ENCODE results near the gene NPLOC4.

The NPLOC4 gene

DNA sequence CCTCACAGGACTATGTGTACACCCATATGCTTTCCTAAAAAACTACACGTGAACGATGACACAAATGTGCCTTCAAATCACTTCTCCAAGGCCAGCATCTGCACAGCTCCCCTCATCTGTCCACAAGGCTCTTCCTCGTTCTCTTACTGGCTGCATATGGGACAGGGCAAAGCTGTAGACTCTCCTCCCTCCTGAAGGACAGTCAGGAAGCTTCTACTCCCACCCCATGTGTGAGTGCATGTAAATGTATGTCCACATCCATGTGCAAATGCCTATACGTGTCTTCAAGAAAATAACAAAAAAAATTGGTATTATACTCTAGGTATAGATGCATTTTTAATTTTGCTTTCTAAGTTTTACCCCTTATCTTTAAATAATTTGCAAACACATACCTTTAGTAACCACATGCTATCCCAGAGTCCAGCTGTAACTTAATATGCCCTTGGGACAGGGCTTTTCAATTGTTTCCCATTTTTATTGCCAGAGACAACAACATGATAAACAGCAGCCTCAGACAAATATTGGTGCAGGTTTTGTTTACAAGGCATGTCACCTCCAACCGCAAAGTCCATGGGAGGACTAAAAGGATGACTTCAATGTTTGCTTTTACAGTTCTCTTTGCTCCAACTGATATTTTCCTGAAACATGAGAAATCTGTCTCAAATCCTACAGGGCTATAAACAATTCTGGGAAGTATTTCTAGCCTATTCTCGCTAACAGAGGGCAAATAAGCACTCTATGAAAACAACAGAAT, 53.1 kb downstream of the NPLOC4 start:
- DNase-seq (ENCODE audit: low read depth) = no peak

DNA sequence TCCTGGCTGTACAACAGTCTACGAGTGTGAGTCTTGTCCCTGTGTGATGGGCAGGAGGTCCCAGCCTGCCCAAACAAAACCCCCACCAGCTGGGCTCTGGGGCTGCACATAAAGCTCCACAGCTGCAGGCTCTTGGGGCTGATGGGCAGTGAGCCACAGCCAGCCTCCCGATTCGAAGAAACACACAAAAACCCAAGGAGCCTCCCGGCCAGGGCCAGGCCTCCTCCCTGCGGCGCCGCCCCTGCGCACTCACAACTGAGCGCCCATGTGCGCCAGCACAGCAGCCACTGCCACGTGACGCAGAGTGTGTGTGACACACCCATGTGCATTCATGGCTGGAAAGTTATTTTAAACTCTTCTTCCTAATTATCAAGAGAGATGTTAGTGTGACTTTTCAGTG, 54.2 kb downstream of the NPLOC4 start:
- DNase-seq (ENCODE audit: low read depth) = no peak

DNA sequence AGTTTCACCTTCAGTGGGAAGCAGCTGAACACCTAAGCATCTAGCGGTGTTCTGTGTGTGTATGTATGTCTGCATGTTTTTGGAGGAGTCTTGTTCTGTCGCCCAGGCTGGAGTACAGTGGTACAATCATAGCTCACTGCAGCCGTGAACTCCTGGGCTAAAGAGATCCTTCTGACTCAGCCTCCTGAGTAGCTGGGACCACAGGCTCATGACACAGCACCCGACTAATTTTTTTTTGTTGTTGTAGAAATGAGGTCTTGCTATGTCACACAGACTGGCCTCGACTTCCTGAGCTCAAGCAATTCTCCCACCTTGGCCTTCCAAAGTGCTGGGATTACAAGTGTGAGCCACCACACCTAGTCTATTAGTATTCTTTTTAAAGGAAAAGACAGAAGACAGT, 54.6 kb downstream of the NPLOC4 start:
- DNase-seq (ENCODE audit: low read depth) = no peak

DNA sequence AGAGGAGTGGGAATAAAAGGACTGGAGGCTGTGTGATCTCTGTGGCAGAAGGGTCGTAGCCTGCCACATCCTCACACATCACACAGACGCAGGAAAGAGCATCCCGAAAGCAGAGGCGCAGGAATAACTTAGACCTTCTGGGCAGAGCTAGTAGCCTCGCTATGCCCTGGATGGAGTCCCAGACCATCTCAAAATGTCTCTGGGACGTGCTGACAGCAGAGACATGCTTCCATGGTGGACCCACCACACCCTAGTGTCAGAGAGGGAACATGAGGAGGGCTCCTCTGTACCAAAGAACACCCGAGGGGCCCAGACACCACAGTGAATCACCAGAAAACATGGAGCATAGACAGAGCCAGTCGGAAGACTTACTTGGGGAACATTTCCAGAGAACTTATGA, 55.2 kb downstream of the NPLOC4 start:
- no peak for DNase-seq (ENCODE audit: low read depth)

DNA sequence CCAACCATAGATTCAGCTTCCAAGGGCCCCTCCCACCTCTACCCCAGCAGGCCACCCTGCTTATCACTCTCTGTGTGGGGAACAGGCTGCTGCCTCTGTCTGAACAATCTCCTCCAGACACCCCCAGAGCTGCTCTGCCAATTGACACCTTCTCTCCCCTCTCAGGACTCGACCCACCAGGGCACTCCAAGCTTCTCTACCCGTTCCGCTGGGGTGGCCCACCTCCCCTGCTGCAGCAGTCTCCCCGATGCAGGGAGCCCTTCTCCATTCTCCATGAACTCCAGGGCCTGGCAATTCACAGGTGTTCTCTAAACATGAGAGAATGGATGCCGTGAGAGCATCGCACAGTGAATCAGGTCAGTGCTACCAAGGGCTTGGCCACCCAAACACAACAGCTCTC, 56.4 kb downstream of the NPLOC4 start:
- no peak for DNase-seq (ENCODE audit: low read depth)

DNA sequence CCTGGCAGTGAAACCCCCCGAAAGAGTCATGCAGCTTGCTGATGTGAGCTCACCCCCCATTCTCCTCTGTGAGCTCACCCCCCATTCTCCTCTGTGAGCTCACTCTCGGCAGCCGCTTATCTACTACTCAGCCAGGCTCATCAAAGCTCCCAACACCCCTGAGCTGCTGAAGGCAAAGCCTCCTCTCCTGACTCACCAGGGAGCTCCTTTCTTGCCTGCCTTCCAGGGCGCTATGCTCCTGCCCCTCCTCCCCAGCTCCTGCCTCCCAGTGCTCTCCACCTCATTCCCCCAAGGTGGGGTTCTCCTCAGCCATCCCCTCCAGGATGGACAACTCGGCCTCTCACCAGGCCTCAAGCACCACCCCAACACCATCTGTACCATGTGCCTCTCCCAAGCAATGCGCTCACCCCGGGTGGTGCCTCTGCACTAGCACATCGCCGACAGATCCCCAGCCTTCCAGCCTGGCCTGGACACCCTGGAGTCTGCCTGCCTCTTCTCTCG, 57.0 kb downstream of the NPLOC4 start:
- DNase-seq (ENCODE audit: low read depth) = no peak

DNA sequence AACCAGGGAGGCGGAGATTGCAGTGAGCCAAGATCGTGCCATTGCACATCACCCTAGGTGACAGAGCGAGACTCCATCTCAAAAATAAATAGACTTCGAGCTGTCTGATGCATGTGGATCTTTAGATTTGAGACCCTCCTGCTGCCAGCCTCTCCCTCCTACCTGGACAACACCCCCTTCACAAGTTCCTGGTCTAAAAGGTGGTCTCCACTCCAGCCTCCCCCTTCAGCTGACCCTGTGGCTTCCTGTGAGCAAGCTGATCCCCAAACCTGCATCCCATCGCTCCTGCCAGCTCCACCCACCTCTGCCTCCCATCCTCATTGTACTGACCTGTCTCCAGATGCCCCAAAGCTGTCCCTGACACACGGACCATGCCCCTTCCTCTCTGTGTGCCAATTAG, 57.6 kb downstream of the NPLOC4 start:
- DNase-seq (ENCODE audit: low read depth) = no peak

DNA sequence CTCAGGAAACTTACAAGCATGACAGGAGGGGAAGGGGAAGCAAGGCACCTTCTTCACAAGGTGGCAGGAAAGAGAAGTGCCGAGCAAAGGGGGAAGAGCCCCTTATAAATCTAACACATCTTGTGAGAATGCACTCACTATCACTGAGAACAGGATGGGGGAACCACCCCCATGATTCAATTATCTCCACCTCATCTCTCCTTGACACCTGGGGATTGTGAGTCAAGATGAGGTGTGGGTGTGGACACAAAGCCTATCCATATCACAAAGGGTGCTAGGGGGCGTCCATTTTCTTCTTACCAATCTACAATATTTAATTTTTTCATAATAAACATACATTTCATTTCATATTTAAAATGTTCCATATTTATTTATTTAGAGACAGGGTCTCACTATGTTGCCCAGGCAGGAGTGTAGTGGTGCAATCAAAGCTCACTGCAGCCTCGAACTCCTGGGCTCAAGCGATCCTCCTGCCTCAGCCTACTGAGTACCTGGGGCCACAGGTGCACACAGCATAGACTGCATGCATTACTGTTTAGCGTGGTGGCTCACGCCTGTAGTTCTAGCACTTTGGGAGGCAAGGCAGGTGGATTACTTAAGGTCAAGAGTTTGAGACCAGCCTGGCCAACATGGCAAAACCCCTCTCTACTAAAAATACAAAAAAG, 58.2 kb downstream of the NPLOC4 start:
- DNase-seq (ENCODE audit: low read depth) = no peak

DNA sequence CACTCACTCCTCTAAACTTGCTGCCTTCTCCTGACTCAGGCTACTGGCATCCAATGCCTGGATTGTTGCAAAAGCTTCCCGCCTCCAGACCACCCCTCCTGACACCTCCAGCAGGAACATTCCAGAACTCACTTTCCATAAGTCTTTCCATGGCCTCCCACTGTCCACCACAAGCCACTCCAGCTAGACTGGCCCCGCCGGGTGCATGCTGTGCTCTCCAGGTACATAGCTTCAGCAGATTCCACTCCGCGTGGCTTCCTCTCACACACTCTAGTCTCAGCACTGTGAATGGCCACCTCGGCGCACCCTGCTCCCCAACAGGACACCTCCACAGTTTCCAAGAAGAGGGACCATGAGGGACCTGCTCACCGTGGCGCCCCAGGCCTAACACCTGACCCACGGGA, 58.9 kb downstream of the NPLOC4 start:
- DNase-seq (ENCODE audit: low read depth) = no peak

DNA sequence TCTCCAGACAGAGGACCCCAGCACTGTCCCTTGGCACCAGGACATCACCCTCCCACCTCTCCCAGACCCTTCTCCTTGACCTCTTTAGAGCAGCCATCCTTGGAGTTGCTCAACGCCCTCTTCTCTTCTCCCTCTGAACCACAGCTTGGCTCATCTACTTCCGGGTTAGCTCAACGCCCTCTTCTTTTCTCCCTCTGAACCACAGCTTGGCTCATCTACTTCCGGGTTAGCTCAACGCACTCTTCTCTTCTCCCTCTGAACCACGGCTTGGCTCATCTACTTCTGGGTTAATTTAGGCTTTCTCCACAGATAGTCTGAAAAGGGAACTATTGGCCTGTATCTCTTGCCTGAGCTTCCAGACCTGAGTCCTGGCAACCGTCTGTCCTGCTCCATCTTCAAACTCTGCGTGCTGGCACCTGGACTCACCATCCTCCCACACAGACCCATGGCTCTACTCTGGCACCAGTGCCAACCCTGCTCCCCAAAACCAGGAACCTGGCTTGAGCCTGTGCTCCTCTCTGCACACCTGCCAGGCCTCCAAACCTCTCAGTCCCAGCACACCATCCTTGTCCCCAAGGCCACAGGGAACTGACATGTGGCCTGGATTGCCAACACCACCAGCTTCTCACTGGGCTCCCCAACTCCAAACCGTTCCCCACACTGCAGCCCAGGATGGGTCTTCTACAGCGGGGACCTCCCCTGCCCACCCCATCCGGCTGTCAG, 59.5 kb downstream of the NPLOC4 start:
- no peak for DNase-seq (ENCODE audit: low read depth)

DNA sequence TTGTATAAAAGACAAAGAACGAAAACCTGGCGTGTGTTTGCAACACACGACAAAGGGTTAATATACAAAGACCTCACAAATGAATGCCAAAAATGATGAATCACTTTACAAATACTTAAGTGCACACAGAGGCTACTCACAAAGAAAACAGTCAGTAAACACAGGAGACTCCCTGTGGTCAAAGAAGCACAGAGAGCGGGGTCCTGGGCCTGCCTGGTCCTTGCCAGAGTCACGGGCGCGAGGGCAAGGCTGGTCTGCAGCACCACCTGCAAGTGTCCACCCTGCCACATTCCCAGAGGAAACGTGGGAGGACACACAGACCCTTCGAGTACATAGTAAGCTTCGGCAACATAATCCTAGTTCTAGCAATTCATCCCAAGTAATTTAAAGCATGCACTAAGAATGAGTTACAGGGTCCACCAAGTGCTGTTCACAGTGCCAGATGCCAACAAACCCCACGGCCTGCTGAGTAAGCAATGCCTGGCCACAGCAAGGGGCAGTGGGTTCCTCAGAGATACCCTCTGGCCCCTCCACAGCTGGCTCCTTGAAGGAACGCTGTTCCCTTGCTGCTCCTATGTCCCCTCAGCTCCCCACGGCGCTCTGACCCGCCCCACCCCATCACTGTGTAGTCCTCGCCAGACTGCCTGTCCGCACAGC, 60.2 kb downstream of the NPLOC4 start:
- no peak for DNase-seq (ENCODE audit: low read depth)

DNA sequence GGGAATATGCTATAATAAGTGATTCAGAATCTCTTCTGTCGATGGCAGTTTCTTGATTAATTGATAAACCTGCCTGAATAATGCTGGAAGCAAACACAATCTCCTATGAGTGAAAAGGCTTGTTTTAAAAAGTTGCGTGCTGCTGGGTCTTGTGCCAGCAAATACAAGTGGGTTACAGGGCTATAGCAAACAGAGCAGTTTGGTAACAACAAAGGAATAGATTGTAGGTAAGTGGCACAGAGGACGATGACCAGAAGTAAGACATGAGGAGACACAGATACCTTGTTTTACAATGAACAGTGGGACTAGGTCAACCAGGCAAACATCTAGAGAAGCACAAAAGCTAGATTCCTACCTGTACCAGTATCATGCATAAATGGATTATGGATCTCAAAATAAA, 61.1 kb downstream of the NPLOC4 start:
- no peak for DNase-seq (ENCODE audit: low read depth)

DNA sequence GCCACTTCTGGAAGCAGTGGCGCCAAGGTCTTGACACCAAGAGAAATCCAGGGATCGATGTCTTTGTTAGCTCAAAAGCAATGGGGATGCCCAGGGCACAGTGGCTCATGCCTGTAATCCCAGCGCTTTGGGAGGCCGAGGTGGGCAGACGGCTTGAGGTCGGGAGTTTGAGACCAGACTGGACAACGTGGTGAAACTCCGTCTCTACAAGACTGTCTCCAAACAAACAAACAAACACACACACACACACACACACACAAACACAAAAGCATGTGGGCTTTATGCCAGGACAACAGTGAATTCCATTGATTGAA, 62.3 kb downstream of the NPLOC4 start:
- DNase-seq (ENCODE audit: low read depth) = no peak

DNA sequence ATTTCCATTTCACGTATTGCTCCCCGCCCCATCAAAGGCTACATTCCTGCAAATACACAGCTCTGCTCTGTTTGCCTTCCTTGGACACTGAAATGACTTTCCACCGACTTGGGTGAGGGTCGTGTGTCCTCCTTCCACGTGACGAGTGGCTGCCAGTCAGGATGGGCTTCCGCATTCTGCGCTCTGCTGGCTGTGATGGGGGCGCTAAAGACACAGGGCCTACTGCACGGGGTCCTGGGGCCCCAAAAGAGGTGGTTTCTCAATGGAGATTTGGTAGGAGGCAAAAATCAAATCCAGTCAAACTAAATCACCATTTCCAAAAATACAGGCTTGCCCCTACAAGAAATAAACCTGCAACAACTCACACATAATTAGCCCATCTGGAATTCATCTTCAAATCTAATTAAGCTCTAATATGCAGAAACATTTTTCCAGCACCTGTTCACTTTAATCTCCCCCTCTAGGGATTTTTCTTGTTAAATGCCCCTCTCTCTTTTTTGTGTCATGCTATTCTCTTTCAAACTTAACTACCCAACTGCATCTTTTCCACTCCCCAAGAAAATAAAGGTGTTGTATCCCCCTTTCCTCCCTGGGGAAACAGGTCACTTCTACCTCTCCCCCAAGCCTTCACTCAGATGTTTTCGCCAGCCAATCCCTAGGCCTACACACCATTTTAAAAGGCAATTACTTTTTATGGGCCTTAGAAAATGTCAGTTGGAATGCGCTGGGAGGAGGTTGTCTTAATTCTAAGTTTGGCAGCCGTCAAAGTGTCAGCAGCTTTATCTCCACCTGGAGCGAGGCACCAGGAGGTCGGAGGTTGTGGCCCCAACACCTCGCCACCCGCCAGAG, 62.9 kb downstream of the NPLOC4 start:
- DNase-seq (ENCODE audit: low read depth) = no peak

DNA sequence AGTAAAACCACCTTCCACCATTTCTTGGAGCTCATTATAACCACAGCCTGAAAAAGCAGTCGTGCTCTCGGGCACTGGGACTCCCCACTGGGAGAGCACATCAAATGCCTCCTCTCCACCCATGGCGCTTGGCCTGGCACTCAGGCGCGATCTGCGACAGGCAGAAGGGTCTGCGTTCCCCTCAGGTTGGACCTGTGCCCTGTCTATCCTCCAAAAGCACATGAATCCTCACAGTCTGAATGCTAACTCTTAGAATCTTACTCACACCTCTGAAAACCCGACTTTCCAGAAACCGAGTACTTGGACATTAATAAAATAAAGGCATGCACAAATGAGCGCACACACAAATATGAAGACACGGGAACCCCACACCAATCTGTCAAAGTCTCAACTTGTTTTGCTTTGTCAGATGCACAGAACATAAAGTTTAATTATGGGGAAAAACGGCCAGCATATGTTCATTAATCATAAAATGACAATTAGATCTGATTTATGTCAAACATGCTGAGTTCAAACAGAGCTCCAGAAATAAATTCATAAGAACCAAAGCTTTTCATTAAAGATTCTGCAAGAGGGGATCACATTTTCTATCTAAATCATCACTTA, 64.2 kb downstream of the NPLOC4 start:
- no peak for DNase-seq (ENCODE audit: low read depth)

DNA sequence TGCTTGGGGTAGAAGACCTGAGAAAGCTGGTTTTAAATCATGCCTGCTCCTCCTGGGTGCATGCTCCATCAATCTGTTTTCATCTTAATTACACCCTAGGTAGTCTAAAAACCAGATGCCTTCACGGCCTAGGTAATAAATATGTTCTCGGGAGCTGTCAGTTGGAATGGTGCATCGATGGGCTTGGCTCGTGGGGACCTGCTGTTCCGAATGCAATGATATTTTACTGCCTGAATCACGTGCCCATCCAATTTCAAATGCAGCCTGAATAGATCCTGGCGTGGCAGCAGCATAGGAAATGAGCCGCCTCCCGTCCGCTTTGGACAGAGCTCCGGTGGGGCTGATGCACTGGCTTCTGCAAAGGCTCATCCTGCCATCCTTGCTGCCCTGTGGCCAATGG, 65.9 kb downstream of the NPLOC4 start:
- DNase-seq (ENCODE audit: low read depth) = no peak

DNA sequence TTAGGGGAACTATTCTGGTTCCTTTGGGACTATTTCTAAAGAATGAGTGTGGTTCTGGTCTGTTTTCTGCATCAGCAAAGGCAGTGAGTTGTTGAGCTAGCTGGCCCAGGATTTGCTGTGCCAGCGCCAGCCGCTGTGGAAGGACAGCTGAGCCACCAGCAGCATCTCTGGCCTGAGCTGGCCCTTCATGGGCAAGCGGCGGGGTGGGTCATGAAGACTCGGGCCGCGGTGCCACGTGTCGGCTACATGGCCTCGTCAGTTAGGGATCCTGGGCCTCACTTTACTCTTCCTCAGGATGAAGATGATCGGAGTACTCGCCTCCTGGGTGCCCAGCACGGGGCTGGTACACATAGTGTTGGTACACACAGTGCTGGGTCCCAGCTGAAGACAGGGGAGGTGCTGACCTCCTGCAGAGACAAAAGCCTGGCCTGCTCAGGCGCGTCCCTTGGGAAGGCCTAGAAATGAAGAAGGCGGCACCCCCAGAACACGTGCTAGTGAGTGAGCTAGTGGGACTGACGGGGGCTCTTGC, 66.9 kb downstream of the NPLOC4 start:
- no peak for DNase-seq (ENCODE audit: low read depth)

DNA sequence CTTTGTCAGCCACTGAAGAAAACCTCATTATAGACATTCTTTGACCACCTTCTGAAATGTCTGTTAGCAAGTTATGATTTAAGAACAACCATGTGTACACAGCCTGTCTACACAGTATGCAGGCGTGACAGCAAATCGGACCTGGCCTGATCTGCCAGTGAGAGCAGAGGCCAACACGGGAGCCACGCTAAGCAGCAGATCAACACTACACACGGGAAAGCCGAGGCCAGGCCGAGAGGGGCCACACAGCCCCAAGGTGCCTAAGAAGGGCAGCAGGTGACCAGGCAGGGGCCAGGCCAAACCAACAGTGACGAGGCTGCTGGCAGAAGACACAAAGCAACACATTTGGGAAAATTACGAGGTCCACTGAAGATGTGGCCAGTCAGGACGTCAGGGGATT, 68.5 kb downstream of the NPLOC4 start:
- no peak for DNase-seq (ENCODE audit: low read depth)

DNA sequence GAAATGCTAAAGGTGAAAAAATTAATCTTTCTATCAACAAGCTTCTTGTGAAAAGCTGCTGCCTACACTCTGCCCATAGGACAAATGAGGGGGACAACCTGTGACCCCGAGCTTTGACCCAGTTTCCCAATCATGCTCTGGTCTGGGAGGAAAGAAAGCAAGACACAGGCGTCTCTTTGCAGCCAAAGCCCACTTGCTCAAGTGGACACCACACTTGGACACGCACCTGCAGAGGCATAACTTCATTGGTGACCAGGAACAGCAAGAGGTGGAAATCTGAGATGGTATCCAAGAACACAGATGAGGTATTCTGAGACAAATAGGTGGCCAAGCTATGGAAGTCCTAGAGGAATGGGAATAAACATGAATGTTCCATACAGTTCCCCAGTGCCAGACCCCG, 69.7 kb downstream of the NPLOC4 start:
- DNase-seq (ENCODE audit: low read depth) = no peak

DNA sequence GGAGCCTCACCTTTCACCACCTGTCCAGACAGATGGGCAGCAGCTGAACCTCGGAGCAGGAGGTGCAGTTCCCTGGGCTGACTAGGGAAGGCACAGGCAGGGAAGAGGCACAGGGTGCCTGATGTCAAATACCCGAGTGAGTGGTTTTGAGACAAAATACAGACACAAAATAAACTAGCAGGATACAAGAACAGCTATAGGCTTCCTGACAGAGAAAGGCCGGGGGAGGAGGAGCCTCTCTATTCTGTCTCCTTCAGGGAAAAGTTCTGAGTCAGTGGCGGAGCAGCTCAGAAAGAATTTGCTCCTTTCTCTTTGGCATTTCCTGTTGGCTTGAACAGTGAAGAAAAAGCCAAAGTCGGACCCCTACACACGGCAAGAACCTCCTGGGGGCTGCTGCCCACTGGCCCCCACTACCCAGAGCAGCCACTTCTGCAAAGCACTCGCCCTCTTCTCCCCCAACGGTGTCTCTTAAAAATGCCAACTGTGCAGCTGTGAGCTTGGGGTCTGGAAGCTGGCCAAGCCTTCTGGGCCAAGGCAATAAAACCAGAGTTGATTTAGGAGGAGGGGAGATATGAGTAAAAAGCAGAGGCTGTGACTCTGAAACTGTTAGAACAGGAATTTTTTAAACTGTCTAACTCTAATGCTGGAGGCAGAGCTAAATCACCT, 70.3 kb downstream of the NPLOC4 start:
- DNase-seq (ENCODE audit: low read depth) = no peak

DNA sequence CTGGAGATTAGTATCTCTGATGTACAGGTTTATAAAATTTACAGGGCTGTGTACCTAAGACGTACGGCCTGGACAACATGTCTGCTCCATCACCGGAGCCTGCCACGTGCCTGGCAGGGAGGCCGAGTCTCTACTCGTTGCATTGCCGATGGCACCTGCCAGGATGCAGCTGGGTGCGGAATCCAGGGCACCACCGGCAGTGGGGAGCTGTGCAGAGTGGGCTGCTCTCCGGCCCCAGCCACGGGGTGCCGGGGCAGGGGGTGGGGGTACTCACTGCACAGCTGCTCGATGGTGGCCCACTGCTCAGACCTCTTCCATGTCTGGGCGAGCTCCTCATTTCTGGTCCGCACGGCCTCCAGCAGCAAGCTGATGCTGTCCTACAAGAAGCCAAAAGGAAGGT, 71.7 kb downstream of the NPLOC4 start:
- no peak for DNase-seq (ENCODE audit: low read depth)

Measured in T follicular helper cell (primary cell).